PC-9 (cell line): ENCODE measurements around the gene PITPNB.

Experiments
- CTCF ChIP-seq: fragments of 200-600 bp; sonication (generic); conservative IDR thresholded peaks from 2 replicates; pipeline ENCODE4 v1.6.1; 2017; ENCODE audit warnings: mixed run types, antibody characterized with exemption, mild to moderate bottlenecking, moderate library complexity
- EZH2 ChIP-seq: fragments of 200-600 bp; sonication (generic); IDR thresholded peaks from 2 replicates; pipeline ENCODE4 v1.8.0; 2017; ENCODE audit warnings: antibody characterized with exemption, low read depth

GRCh38 chr22:27903805-27904473 is 15.1 kb downstream of the PITPNB start:
- TF ChIP-seq CTCF, result no peak
- no peak for TF ChIP-seq EZH2
